Measurements from ENCODE around the gene ZNF112.

- TF ChIP-seq CTCF (IDR thresholded peaks at IDR 0.05; ENCODE audit: low read depth, low read length, missing input control), result no peak
- TF ChIP-seq REST (IDR thresholded peaks at IDR 0.05), result no peak
- TF ChIP-seq ZBTB33 (IDR thresholded peaks at IDR 0.05), result no peak
Observed at GRCh38 chr19:44313231-44313630, 43.2 kb downstream of the ZNF112 start.
